ENCODE measurements around the gene WNT7B.

DNA sequence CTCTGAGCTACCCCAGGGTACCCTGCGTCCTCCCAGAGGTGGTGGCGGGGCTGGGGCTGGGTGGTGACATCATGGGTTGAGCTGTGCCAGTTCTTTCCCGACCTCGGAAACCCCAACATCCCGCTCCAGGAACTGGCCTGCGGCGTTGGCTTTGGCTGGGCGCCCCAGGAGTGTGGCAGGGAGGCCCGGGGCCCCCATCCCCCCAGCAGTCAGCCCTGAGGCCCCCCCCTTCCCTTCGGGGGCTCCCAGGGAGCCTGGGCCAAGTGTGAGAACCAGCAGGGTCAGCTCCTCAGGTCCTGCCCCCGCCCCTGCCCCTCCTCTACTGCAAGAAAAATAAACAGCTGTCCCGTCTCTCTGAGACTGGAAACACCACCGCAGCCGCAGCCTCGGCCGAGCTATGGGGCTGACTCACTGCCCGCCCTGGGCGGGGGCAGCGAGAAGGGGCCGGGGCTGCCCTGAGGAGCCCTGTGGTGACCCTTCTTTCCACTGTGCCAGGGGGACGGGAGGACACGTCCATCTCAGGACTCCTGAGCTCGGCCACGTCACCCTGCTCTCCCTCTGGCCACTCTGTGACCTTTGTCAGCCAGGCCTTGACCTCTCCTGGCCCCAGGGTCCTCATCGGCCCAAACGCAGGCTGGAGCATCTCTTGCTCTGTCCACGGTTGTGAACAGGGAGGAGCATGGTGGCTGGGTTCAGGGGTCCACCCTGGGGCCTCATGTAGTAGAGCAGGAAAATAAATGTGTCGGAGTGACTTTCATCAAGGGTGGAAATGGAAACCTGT, 73.4 kb downstream of the WNT7B start:
- TF ChIP-seq FOXP2 (optimal IDR thresholded peaks at IDR 0.05; ENCODE audit: control extremely low read depth, extremely low read length, insufficient read depth) (no peak), POLR2AphosphoS5 (IDR thresholded peaks at IDR 0.05; ENCODE audit: borderline replicate concordance, low read depth, low read length) (no peak)
